Vagina (tissue), 2 donors: Measurements from ENCODE around the gene KAZN. TPM values are rescaled to one million over a fixed set of nuclear protein-coding genes. Genes with fewer than 3 reads are reported as not detected.

ENCODE experiments used
- DNase-seq, 2 donors: peaks; one replicate each; pipeline ENCODE4 v3.0.0-alpha.2; 2017; ENCODE audit errors: extremely low spot score in 2 of 2
- H3K27ac ChIP-seq: fragments of 200-600 bp; sonication (generic); one replicate; pipeline ENCODE4 v1.5.1; 2019
- H3K27me3 ChIP-seq: fragments of 200-600 bp; sonication (generic); one replicate; pipeline ENCODE4 v1.5.1; 2019
- H3K36me3 ChIP-seq, 2 donors: fragments of 200-600 bp; sonication (generic); one replicate each; pipeline ENCODE4 v1.5.1; 2017 to 2019
- H3K4me1 ChIP-seq: fragments of 200-600 bp; sonication (generic); one replicate; pipeline ENCODE4 v1.5.1; 2019
- H3K4me3 ChIP-seq, 2 donors: fragments of 200-600 bp; sonication (generic); 1 replicate in 1 of 2; 2 replicates in 1 of 2; pipeline ENCODE4 v1.5.1; 2016 to 2019
- H3K9me3 ChIP-seq: fragments of 200-600 bp; sonication (generic); one replicate; pipeline ENCODE4 v1.5.1; 2019
- POLR2A ChIP-seq, 2 donors: fragments of 450-650 bp; IDR thresholded peaks; one replicate each; pipeline ENCODE4 v1.6.1; 2017; ENCODE audit warnings: antibody characterized with exemption in 2 of 2, mild to moderate bottlenecking in 2 of 2, moderate library complexity in 2 of 2
- POLR2AphosphoS5 ChIP-seq, 2 donors: sonication (generic); formaldehyde crosslinking; IDR thresholded peaks; one replicate each; pipeline ENCODE4 v1.9.0; 2017; ENCODE audit warnings: antibody characterized with exemption in 2 of 2, mild to moderate bottlenecking in 2 of 2, low read depth in 1 of 2; ENCODE audit not compliant: insufficient read depth in 1 of 2
- intact Hi-C: fragments of 100-400 bp; cut with DNase I; formaldehyde crosslinking; loops from one replicate; pipeline ENCODE4 v1.15.1; 2023
- total RNA-seq: library from RNA; depleted of rRNA; stranded (reverse); fragments of >200 nt; gene quantifications from one replicate; pipeline ENCODE4 v1.2.3, GENCODE V29; 2016
- TF ChIP-seq, protein P1 (sequence below), 3 experiments: fragments of 450-650 bp in 2 of 3; fragments of 200-600 bp in 1 of 3; sonication (generic) in 1 of 3; IDR thresholded peaks; one replicate each; pipeline ENCODE4 v1.5.1; 2017 to 2019; ENCODE audit warnings: antibody characterized with exemption in 3 of 3, mild to moderate bottlenecking in 2 of 3, moderate library complexity in 2 of 3

KAZN gene
- total RNA-seq, 1 donor from 2014 or later = 29.5 TPM

DNA sequence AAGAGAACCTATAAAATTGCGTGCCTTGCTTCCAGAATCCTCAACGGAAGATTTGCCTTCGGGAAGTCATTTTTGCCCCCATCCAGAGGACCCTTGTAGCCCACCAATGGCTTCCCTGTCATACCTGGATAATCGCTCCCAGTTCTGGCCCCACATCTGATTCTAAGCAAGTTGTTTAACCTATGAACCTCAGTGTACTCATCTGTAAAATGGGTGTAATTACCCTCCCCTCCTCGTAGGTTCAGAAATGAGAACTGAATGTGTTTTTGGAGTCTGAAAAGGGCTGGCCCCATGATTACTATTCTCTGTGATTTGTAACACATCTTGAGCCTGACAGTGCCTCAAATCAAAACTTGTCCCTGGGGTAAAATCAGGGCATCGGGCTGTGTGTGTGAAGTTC, 473.5 kb downstream of the KAZN start:
- Histone ChIP-seq H3K4me3 (no peak overlapping the region), H3K27me3 (no peaks in the 10 kb centered on the region), H3K27ac (no peak overlapping the region), H3K4me1 (no peaks in the 10 kb centered on the region), H3K9me3 (no peaks in the 10 kb centered on the region), H3K36me3 (no peaks in the 10 kb centered on the region)
- no peak for DNase-seq
- intact Hi-C loops = no loop called here
- TF ChIP-seq POLR2AphosphoS5 (IDR thresholded peaks at IDR 0.05; ENCODE audit: insufficient read depth in 1 of 2, low read depth in 1 of 2) (no peak), POLR2A (IDR thresholded peaks at IDR 0.05) (no peak)
- TF ChIP-seq, protein P1, sequence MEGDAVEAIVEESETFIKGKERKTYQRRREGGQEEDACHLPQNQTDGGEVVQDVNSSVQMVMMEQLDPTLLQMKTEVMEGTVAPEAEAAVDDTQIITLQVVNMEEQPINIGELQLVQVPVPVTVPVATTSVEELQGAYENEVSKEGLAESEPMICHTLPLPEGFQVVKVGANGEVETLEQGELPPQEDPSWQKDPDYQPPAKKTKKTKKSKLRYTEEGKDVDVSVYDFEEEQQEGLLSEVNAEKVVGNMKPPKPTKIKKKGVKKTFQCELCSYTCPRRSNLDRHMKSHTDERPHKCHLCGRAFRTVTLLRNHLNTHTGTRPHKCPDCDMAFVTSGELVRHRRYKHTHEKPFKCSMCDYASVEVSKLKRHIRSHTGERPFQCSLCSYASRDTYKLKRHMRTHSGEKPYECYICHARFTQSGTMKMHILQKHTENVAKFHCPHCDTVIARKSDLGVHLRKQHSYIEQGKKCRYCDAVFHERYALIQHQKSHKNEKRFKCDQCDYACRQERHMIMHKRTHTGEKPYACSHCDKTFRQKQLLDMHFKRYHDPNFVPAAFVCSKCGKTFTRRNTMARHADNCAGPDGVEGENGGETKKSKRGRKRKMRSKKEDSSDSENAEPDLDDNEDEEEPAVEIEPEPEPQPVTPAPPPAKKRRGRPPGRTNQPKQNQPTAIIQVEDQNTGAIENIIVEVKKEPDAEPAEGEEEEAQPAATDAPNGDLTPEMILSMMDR (IDR thresholded peaks at IDR 0.05) = no peak

GRCh38 chr1:15073799-15074308, 475.4 kb downstream of the KAZN start:
- TF ChIP-seq POLR2AphosphoS5 (IDR thresholded peaks at IDR 0.05; ENCODE audit: insufficient read depth in 1 of 2, low read depth in 1 of 2) (no peak), POLR2A (IDR thresholded peaks at IDR 0.05) (no peak)
- TF ChIP-seq, protein P1 (IDR thresholded peaks at IDR 0.05) = no peak
- no peak for DNase-seq
- Histone ChIP-seq H3K36me3 (no peaks in the 10 kb centered on the region), H3K4me3 (no peak overlapping the region), H3K9me3 (no peaks in the 10 kb centered on the region), H3K4me1 (no peaks in the 10 kb centered on the region), H3K27me3 (no peaks in the 10 kb centered on the region), H3K27ac (no peak overlapping the region)
- intact Hi-C loops = no loop called here

- Histone ChIP-seq H3K4me1 (no peaks in the 10 kb centered on the region), H3K27me3 (no peaks in the 10 kb centered on the region), H3K27ac (no peak overlapping the region), H3K36me3 (no peaks in the 10 kb centered on the region), H3K9me3 (no peaks in the 10 kb centered on the region), H3K4me3 (no peak overlapping the region)
- no peak for DNase-seq
- intact Hi-C loops = no loop called here
- TF ChIP-seq, protein P1 (IDR thresholded peaks at IDR 0.05) = no peak
- TF ChIP-seq POLR2AphosphoS5 (IDR thresholded peaks at IDR 0.05; ENCODE audit: insufficient read depth in 1 of 2, low read depth in 1 of 2) (no peak), POLR2A (IDR thresholded peaks at IDR 0.05) (no peak)
These were observed 476.7 kb downstream of the KAZN start for GRCh38 chr1:15075175-15075574.

GRCh38 chr1:15075817-15076216, 477.3 kb downstream of the KAZN start:
- Histone ChIP-seq H3K27me3 (no peaks in the 10 kb centered on the region), H3K9me3 (no peaks in the 10 kb centered on the region), H3K4me1 (no peaks in the 10 kb centered on the region), H3K4me3 (no peak overlapping the region), H3K36me3 (no peaks in the 10 kb centered on the region), H3K27ac (no peak overlapping the region)
- no peak for DNase-seq
- intact Hi-C loops = no loop called here
- TF ChIP-seq, protein P1 (IDR thresholded peaks at IDR 0.05) = no peak
- TF ChIP-seq POLR2A (IDR thresholded peaks at IDR 0.05) = no peak
- no peak for TF ChIP-seq POLR2AphosphoS5 (IDR thresholded peaks at IDR 0.05; ENCODE audit: insufficient read depth in 1 of 2, low read depth in 1 of 2)

GRCh38 chr1:15076807-15077206, 478.3 kb downstream of the KAZN start:
- no peak for DNase-seq
- no peaks in the 10 kb centered on the region for H3K4me1 ChIP-seq
- no peaks in the 10 kb centered on the region for H3K27me3 ChIP-seq
- no peaks in the 10 kb centered on the region for H3K9me3 ChIP-seq
- no peak overlapping the region for H3K4me3 ChIP-seq
- TF ChIP-seq, protein P1 (IDR thresholded peaks at IDR 0.05) = no peak
- no peak for TF ChIP-seq POLR2A (IDR thresholded peaks at IDR 0.05)
- no peak for TF ChIP-seq POLR2AphosphoS5 (IDR thresholded peaks at IDR 0.05; ENCODE audit: insufficient read depth in 1 of 2, low read depth in 1 of 2)
- intact Hi-C loops = no loop called here
- no peaks in the 10 kb centered on the region for H3K36me3 ChIP-seq
- no peak overlapping the region for H3K27ac ChIP-seq
